SK-N-DZ (cell line): Measurements from ENCODE around the gene RASD2.
A peak's percentile ranks its signal among the peaks of the same experiment; 100 is the strongest.

ENCODE experiments used
- DNase-seq: peaks from one replicate; pipeline ENCODE4 v3.0.0-alpha.2; 2015; ENCODE audit warnings: low spot score

RASD2 gene

DNA sequence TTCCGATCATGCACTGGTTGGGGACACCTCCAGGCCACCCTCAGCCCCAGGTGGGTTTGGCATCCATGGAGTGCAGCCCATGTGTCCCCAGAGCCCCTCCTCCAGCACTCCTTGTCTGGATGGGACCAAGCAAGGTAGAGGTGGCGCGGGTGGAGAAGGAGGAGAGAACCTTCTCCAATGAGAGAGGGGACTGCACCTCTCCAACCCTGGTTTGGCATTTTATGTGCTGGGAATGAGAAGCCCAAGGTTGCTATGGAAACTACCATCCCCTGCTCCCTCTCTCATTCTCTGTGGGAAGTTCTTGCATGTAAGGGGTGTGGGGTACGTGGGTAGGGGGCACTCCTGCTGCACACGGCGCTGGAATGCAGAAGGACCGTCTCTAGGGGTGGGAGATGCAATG lies 21.8 kb upstream of the RASD2 start:
- DNase-seq: no peak

DNA sequence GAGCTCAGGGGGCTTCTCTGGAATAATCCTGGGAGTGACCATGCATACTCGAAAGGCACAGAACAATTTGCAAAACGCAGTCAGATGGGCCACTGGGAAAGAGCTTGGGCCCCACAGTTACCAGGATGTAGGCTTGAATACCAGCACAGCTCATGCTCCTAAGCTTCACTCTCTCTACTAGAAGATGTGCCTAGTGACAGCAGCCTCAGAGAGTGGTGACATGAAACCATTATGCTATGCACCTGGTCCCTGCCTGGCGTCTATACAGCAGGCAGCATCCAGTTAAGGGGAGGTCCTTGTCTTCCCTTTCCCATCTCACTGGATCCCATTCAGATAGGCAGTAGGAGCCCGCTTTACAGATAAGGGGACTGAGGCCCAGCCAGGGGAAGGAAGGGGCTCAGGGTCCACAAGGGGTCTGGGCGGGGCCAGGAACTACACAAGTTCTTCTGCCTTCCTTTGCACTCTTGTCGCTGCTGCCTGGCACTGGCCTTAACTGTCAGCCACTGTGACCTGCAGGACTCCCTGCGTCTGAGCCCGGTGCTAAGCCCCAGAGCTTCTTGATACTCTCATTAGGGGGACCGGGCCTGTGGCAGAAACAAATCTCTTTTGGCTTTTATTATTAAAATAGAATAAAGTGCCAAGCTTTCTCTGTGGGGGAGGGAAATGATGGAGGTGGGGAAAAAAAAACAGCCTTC lies 21.2 kb upstream of the RASD2 start:
- no peak for DNase-seq

GRCh38 chr22:35521358-35522224 lies 19.0 kb upstream of the RASD2 start:
- DNase-seq: no peak

DNA sequence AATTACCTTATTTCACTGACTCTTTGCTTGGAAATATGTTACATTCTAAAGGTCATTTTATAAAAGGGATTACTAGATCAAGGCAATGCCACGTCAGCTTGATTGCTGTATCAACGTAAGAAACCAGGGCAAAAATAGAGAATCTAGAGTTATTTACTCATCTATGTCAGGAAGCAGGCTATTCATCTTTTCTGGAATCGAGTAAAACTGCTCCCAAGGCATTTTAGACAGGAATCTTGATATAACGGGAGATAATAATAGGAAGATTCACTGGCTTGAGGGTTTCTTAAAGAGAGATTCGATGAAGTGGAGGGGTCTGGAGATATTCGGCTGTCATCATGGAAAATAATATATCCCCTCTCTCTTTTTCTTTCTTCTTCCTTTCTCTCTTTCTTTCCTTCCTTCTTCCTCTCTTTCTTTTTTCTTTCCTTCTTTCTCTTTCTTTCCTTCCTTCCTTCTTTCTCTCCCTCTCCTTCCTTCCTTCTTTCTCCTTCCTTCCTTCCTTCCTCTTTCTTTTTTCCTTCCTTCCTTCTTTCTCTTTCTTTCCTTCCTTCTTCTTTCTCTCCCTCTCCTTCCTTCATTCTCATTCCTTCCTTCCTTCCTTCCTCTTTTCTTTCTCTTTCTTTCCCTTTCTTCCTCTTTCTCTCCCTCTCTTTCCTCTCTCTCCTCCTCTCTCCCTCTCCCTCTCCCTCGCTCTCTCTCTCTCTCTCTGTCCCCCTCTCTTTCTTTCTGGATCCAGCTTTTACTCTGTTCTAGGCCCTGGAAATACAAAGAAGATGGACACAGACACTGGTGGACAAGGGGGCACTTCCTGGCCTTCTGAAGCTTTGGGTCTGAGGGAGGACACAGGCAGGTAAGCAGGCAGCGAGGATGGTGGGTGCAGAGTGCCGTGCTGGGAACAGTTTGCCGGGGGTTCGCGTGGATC lies 18.1 kb upstream of the RASD2 start:
- no peak for DNase-seq

DNA sequence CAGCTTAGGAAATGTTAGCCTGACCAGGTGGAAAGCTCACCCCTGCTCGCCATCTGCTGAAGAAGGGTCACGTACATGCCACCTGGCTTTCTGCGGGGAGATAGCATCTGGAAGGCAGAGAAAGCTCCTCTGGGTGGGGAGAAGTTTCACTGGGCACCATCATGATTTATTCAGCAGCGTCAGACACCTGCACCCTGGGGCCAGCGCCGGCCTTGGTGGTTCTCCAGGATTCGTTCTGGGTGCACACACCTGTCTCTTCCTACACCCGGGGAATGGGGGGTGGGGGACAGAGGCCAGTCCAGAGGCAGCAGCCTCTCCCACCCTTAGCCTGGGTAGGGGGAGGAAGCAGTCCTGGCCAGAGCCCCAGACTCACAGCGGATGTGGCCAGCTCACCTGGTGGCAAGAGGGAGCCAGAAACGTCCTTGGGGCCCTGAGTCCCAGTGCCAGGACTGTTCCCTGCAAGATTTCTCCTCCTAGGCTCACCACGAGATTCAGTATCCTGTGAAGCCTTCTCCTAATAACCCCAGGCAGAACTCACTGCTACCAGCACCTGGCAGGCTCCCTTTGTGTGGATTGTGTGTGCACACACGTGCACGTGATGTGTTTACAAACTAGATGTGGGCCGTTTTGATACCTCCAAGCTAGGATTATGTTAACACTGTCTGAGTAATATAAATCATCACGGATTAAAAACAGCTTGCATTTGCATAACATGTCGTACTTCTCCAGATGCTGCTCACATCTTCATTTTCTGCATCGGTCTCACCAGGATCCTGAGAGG lies 17.3 kb upstream of the RASD2 start:
- no peak for DNase-seq

GRCh38 chr22:35524966-35525686 lies 15.5 kb upstream of the RASD2 start:
- DNase-seq: peak; percentile 81

- no peak for DNase-seq
Observed at GRCh38 chr22:35525687-35526332, 14.8 kb upstream of the RASD2 start.

DNA sequence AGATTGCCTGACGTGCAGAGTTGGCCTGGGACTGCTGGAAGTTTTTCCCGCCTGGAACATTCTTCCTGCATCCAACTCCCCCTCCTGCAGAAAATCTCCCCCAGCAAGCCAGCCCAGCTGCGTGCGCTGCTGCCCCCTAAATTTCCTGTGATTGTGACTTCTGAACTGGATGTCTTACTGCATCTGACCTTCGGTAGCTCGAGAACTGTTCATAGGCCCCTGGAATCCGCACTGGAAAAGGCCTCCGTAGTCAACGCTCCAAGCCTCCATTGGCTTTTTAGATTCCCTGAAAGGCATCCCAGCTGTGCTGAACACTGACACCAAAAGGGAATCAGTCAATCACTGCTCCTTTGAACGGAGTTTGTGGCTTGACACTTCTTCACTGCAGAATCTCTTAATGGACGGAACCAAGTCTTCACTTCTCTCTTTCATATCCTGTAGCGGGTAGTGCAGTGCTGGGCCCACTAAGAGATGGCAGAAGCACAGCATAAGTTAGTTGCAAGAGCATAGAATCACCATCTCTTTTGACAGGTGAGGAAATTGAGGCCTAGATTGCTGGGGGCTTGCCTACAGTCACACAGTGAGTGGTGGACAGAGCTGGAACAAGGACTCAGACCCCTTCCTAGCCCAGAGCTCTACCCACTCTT lies 14.2 kb upstream of the RASD2 start:
- no peak for DNase-seq

DNA sequence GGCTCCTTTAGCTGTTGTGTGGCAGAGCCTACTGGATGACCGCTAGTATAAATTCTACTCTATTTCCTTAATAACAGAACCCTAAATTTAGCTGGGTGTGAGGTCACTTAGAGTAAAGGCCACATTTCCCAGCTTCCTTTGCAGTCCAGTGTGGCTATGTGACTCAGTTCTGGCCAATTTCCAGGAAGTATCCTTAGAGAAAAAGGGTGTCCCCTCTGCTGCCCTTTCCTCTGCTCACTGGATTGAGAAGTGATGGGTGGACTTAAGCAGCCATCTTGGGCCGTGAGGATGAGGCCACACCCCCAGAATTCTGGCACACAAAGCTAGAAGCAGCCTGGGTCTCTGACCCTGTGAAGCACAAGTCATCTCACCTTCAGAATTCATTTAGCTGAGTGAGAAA lies 11.7 kb upstream of the RASD2 start:
- no peak for DNase-seq

GRCh38 chr22:35530700-35531099 lies 9.9 kb upstream of the RASD2 start:
- no peak for DNase-seq

DNA sequence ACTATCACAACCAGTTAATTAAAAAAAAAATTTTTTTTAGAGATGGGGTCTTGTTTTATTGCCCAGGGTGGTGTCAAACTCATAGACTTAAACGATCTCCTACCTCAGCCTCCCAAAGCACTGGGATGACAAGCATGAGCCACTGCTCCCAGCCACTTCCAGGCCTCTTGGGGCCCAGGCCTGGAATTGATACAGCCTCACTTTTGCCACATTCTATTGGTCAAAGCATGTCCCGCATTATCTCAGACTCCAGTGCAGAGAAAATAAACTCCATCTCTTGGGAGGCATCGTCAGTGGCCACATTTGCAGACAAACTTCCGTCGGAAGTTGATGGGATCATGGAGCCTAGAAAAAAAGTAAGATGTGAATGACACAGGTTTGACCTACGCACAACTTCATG lies 9.4 kb upstream of the RASD2 start:
- DNase-seq: no peak

GRCh38 chr22:35531676-35532075 lies 9.0 kb upstream of the RASD2 start:
- no peak for DNase-seq

- no peak for DNase-seq
Observed at GRCh38 chr22:35533365-35534029, 7.1 kb upstream of the RASD2 start.

- no peak for DNase-seq
Observed at GRCh38 chr22:35534091-35534490, 6.5 kb upstream of the RASD2 start.

GRCh38 chr22:35537232-35537631 lies 3.4 kb upstream of the RASD2 start:
- no peak for DNase-seq

- no peak for DNase-seq
Observed at GRCh38 chr22:35538801-35539321, 1.8 kb upstream of the RASD2 start.

- no peak for DNase-seq
Observed at GRCh38 chr22:35539487-35539886, 1.1 kb upstream of the RASD2 start.

- DNase-seq: no peak
Observed at GRCh38 chr22:35539910-35540594, 579 bp upstream of the RASD2 start.
